VCaP (cell line): ENCODE results near the gene ITGB5.

Source experiments
- H3K27ac ChIP-seq: fragments of 450-650 bp; 2 replicates; pipeline ENCODE4 v1.5.1; 2017
- CTCF ChIP-seq: fragments of 450-650 bp; conservative IDR thresholded peaks from 2 replicates; pipeline ENCODE4 v1.5.1; 2017; ENCODE audit warnings: mild to moderate bottlenecking, moderate library complexity

The ITGB5 gene

GRCh38 chr3:124818398-124819091 is 68.6 kb downstream of the ITGB5 start:
- H3K27ac ChIP-seq = no peak overlapping the region
- TF ChIP-seq CTCF = no peak

DNA sequence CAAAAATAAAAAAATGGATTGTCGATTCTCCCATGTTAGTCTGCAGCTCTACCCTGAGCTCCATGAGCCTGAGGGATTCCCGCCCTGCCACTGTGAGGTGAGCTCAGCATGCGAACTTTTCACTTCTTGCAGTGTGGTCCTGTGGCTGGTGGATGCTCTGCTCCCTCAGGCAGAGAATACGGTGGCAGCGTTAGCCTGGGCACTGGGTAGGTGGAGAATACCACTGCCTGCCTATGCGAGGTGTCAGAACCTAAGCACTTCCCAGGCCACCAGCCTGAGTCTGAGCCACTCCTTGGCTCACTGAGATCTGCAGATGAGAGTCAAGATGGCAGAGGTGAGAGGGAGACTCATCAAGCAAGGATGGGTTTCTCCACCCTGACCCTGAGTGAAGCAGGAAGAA is 70.1 kb downstream of the ITGB5 start:
- H3K27ac ChIP-seq = no peak overlapping the region
- TF ChIP-seq CTCF = no peak

- TF ChIP-seq CTCF = no peak
- no peak overlapping the region for H3K27ac ChIP-seq
Observed at GRCh38 chr3:124816206-124816605, 71.0 kb downstream of the ITGB5 start.

- no peak for TF ChIP-seq CTCF
- peak overlapping the region; percentile 51; the same call in 1 of the 2 replicates for H3K27ac ChIP-seq
Observed at GRCh38 chr3:124815781-124816180, 71.4 kb downstream of the ITGB5 start.

GRCh38 chr3:124814620-124815421 is 72.3 kb downstream of the ITGB5 start:
- TF ChIP-seq CTCF = no peak

GRCh38 chr3:124813541-124813940 is 73.6 kb downstream of the ITGB5 start:
- H3K27ac ChIP-seq = no peak overlapping the region
- no peak for TF ChIP-seq CTCF

More at GRCh38 chr3:124814620-124815421, 72.3 kb downstream of the ITGB5 start:
- H3K27ac ChIP-seq = peak overlapping the region; percentile 51
